H1 (cell line): ENCODE results near the gene OR5AC2. TPM values are rescaled to one million over a fixed set of nuclear protein-coding genes. Genes with fewer than 3 reads are reported as not detected.

Source experiments
- CTCF ChIA-PET: fragments of 300-600 bp; sonication (Branson Sonifier 250); formaldehyde crosslinking; loops from one replicate; lab custom pipeline; 2021; ENCODE audit not compliant: partially characterized antibody; lab: Charles Lee
- POLR2A ChIA-PET: fragments of 300-600 bp; sonication (Branson Sonifier 250); formaldehyde crosslinking; loops from one replicate; lab custom pipeline; 2021; ENCODE audit warnings: inconsistent platforms; ENCODE audit not compliant: partially characterized antibody; lab: Charles Lee
- DNase-seq, 2 experiments: peaks; one replicate each; pipeline versions ENCODE4 v3.0.0 to v3.0.0-alpha.2; 2010 to 2022; ENCODE audit warnings: low spot score in 2 of 2, low read depth in 1 of 2, mixed read lengths in 1 of 2
- FAIRE-seq: peaks from 2 replicates; lab custom pipeline; 2011; peaks lifted over from hg19 to GRCh38; lab: Jason Lieb, UNC
- H2AFZ ChIP-seq: 2 replicates; pipeline ENCODE4 v1.8.1; 2012; ENCODE audit warnings: low read length, inconsistent platforms
- H2AK5ac ChIP-seq: 2 replicates; pipeline ENCODE4 v1.6.1; 2013; ENCODE audit warnings: low read depth, low read length
- H2BK120ac ChIP-seq: replicated peaks from 2 replicates; pipeline ENCODE3; 2013; ENCODE audit warnings: low read depth, low read length, inconsistent platforms
- H2BK12ac ChIP-seq: 2 replicates; pipeline ENCODE4 v1.6.1; 2013; ENCODE audit warnings: low read depth, low read length
- H2BK15ac ChIP-seq: 2 replicates; pipeline ENCODE4 v1.6.1; 2013; ENCODE audit warnings: low read length
- H2BK20ac ChIP-seq: 2 replicates; pipeline ENCODE4 v1.6.1; 2013; ENCODE audit warnings: low read length
- H2BK5ac ChIP-seq: 2 replicates; pipeline ENCODE4 v1.6.1; 2013; ENCODE audit warnings: low read depth, low read length
- H3K14ac ChIP-seq: 2 replicates; pipeline ENCODE4 v1.6.1; 2013; ENCODE audit warnings: inconsistent platforms; ENCODE audit not compliant: insufficient read length
- H3K18ac ChIP-seq: 2 replicates; pipeline ENCODE4 v1.6.1; 2013; ENCODE audit warnings: low read length; ENCODE audit errors: extremely low read depth
- H3K23ac ChIP-seq: 2 replicates; pipeline ENCODE4 v1.6.1; 2013; ENCODE audit warnings: inconsistent platforms; ENCODE audit not compliant: insufficient read length
- H3K23me2 ChIP-seq: 2 replicates; pipeline ENCODE4 v1.6.1; 2013; ENCODE audit warnings: low read depth, low read length
- H3K27ac ChIP-seq: 2 replicates; pipeline ENCODE4 v1.6.1; 2011; ENCODE audit warnings: low read depth, low read length, inconsistent platforms
- H3K27me3 ChIP-seq, 4 experiments: replicated peaks in 1 of 4; 1 replicate in 1 of 4; 2 replicates in 3 of 4; pipeline versions ENCODE4 v1.6.1 to v1.8.1; 2011 to 2013; ENCODE audit warnings: low read length in 3 of 4, mild to moderate bottlenecking in 3 of 4, inconsistent platforms in 2 of 4, mixed read lengths in 2 of 4, moderate library complexity in 1 of 4; ENCODE audit not compliant: control insufficient read depth in 3 of 4, insufficient read depth in 3 of 4; ENCODE audit errors: extremely low read depth in 1 of 4
- H3K36me3 ChIP-seq, 4 experiments: 2 replicates each; pipeline versions ENCODE4 v1.6.1 to v1.8.1; 2011 to 2013; ENCODE audit warnings: mild to moderate bottlenecking in 4 of 4, low read length in 3 of 4, moderate library complexity in 2 of 4, control low read depth in 1 of 4, inconsistent platforms in 1 of 4; ENCODE audit not compliant: insufficient read depth in 4 of 4, control insufficient read depth in 2 of 4
- H3K4ac ChIP-seq: replicated peaks from 2 replicates; pipeline ENCODE3; 2013; ENCODE audit warnings: low read length, low read depth, mixed read lengths, inconsistent platforms; ENCODE audit not compliant: insufficient read length
- H3K4me1 ChIP-seq, 4 experiments: replicated peaks in 1 of 4; 1 replicate in 1 of 4; 2 replicates in 3 of 4; pipeline versions ENCODE4 v1.6.1 to v1.8.1; 2011 to 2013; ENCODE audit warnings: low read length in 3 of 4, inconsistent platforms in 2 of 4, mixed read lengths in 1 of 4; ENCODE audit not compliant: insufficient read depth in 4 of 4, control insufficient read depth in 3 of 4
- H3K4me2 ChIP-seq, 2 experiments: 2 replicates each; pipeline versions ENCODE4 v1.6.1 to v1.8.1; 2011 to 2013; ENCODE audit warnings: low read depth in 2 of 2, low read length in 2 of 2, control low read depth in 1 of 2, inconsistent platforms in 1 of 2, mild to moderate bottlenecking in 1 of 2; ENCODE audit not compliant: insufficient read depth in 1 of 2
- H3K4me3 ChIP-seq, 4 experiments: fragments of 200-600, 300-600 bp in 1 of 4; sonication (generic), shearing (Covaris generic), sonication (Bioruptor Twin) in 1 of 4; 2 replicates each; pipeline versions ENCODE4 v1.5.1 to v1.8.1; 2011 to 2016; ENCODE audit warnings: low read length in 4 of 4, low read depth in 3 of 4, control low read depth in 2 of 4, inconsistent platforms in 2 of 4, mild to moderate bottlenecking in 2 of 4, mixed read lengths in 1 of 4, moderate library complexity in 1 of 4; ENCODE audit not compliant: insufficient read depth in 2 of 4; ENCODE audit errors: extremely low read depth in 1 of 4
- H3K56ac ChIP-seq: replicated peaks from 2 replicates; pipeline ENCODE3; 2013; ENCODE audit warnings: low read depth, mild to moderate bottlenecking, mixed read lengths, low read length, inconsistent platforms; ENCODE audit not compliant: insufficient read length
- H3K79me1 ChIP-seq: 2 replicates; pipeline ENCODE4 v1.6.1; 2013; ENCODE audit warnings: low read depth, low read length, control low read depth
- H3K79me2 ChIP-seq, 2 experiments: 2 replicates each; pipeline versions ENCODE4 v1.6.1 to v1.8.1; 2012 to 2013; ENCODE audit warnings: low read length in 2 of 2, mild to moderate bottlenecking in 2 of 2, inconsistent platforms in 1 of 2; ENCODE audit not compliant: insufficient read depth in 2 of 2, control insufficient read depth in 1 of 2
- H3K9ac ChIP-seq, 4 experiments: replicated peaks in 1 of 4; 1 replicate in 1 of 4; 2 replicates in 3 of 4; pipeline versions ENCODE4 v1.6.1 to v1.8.1; 2011 to 2013; ENCODE audit warnings: low read depth in 3 of 4, low read length in 3 of 4, control low read depth in 2 of 4, mild to moderate bottlenecking in 2 of 4, moderate library complexity in 2 of 4, inconsistent platforms in 1 of 4; ENCODE audit errors: extremely low read depth in 1 of 4
- H3K9me3 ChIP-seq, 2 experiments: 2 replicates each; pipeline versions ENCODE4 v1.6.1 to v1.8.1; 2012 to 2013; ENCODE audit warnings: mild to moderate bottlenecking in 2 of 2, moderate library complexity in 2 of 2, control low read depth in 1 of 2, inconsistent platforms in 1 of 2, low read depth in 1 of 2, low read length in 1 of 2, mixed read lengths in 1 of 2; ENCODE audit not compliant: insufficient read depth in 2 of 2
- H4K20me1 ChIP-seq, 2 experiments: replicated peaks in 1 of 2; 2 replicates each; pipeline versions ENCODE3 to v1.8.1; 2011 to 2013; ENCODE audit warnings: inconsistent platforms in 2 of 2, low read length in 2 of 2, mild to moderate bottlenecking in 1 of 2; ENCODE audit not compliant: insufficient read depth in 2 of 2, control insufficient read depth in 1 of 2
- H4K5ac ChIP-seq: 2 replicates; pipeline ENCODE4 v1.6.1; 2013; ENCODE audit warnings: low read length, low read depth, mixed read lengths, inconsistent platforms; ENCODE audit not compliant: insufficient read length
- H4K8ac ChIP-seq: 2 replicates; pipeline ENCODE4 v1.8.0; 2013; ENCODE audit warnings: mild to moderate bottlenecking, moderate library complexity, low read length, inconsistent platforms; ENCODE audit not compliant: insufficient read depth; ENCODE audit errors: extremely low read depth
- H4K91ac ChIP-seq: replicated peaks from 2 replicates; pipeline ENCODE3; 2013; ENCODE audit warnings: low read length, mixed read lengths, inconsistent platforms; ENCODE audit not compliant: insufficient read length
- CBX8 ChIP-seq: fragments of 300-800, 300-1000 bp; sonication (generic); IDR thresholded peaks from 2 replicates; pipeline ENCODE4 v1.7.1; 2016; ENCODE audit warnings: low read depth, low read length, borderline replicate concordance
- CEBPB ChIP-seq: IDR thresholded peaks from 2 replicates; pipeline ENCODE4 v1.6.1; 2012; ENCODE audit warnings: low read depth, low read length
- GABPA ChIP-seq: IDR thresholded peaks from 2 replicates; pipeline ENCODE4 v1.6.1; 2011; ENCODE audit warnings: mild to moderate bottlenecking, low read length, moderate library complexity, borderline replicate concordance; ENCODE audit not compliant: insufficient read depth
- JUN ChIP-seq: IDR thresholded peaks from 2 replicates; pipeline ENCODE4 v1.6.1; 2011; ENCODE audit warnings: low read depth, mild to moderate bottlenecking, improper control_type of control experiment, low read length
- KDM4A ChIP-seq: IDR thresholded peaks from one replicate; pipeline ENCODE4 v1.7.1; 2012; ENCODE audit warnings: low read depth, mild to moderate bottlenecking, moderate library complexity, low read length, inconsistent platforms; ENCODE audit not compliant: severe bottlenecking
- POU5F1 ChIP-seq: IDR thresholded peaks from 2 replicates; pipeline ENCODE4 v1.6.1; 2011; ENCODE audit warnings: low read depth, mild to moderate bottlenecking, low read length, moderate library complexity
- RFX5 ChIP-seq: IDR thresholded peaks from 2 replicates; pipeline ENCODE4 v1.6.1; 2011; ENCODE audit warnings: low read depth, low read length, improper control_type of control experiment, borderline replicate concordance
- SAP30 ChIP-seq: fragments of 300-600 bp; sonication (generic); IDR thresholded peaks from 2 replicates; pipeline ENCODE4 v1.7.1; 2012; ENCODE audit warnings: low read length, moderate library complexity, mild to moderate bottlenecking, inconsistent platforms; ENCODE audit not compliant: insufficient read depth, insufficient replicate concordance
- SIX5 ChIP-seq: IDR thresholded peaks from 2 replicates; pipeline ENCODE4 v1.6.1; 2011; ENCODE audit warnings: mild to moderate bottlenecking, low read depth, low read length
- SP4 ChIP-seq: IDR thresholded peaks from 2 replicates; pipeline ENCODE4 v1.6.1; 2012; ENCODE audit warnings: low read length, inconsistent platforms
- SRF ChIP-seq: IDR thresholded peaks from 2 replicates; pipeline ENCODE4 v1.6.1; 2011; ENCODE audit warnings: mild to moderate bottlenecking, low read depth, low read length, moderate library complexity
- TAF1 ChIP-seq: IDR thresholded peaks from 2 replicates; pipeline ENCODE4 v1.6.1; 2011; ENCODE audit warnings: mild to moderate bottlenecking, low read depth, low read length
- TCF12 ChIP-seq: IDR thresholded peaks from 2 replicates; pipeline ENCODE4 v1.6.1; 2011; ENCODE audit warnings: low read depth, mild to moderate bottlenecking, low read length
- YY1 ChIP-seq: IDR thresholded peaks from 2 replicates; pipeline ENCODE4 v1.6.1; 2011; ENCODE audit warnings: low read depth, mild to moderate bottlenecking, low read length
- WGBS, 2 experiments: shearing (Covaris generic) in 1 of 2; methylation state at CpG; one replicate each; pipeline versions ENCODE4 v1.1.6 to v1.1.7; 2013 to 2015; ENCODE audit warnings: low lambda C conversion rate in 2 of 2, mixed read lengths in 2 of 2, inconsistent platforms in 1 of 2, low coverage in 1 of 2, missing lambda C conversion rate in 1 of 2; ENCODE audit not compliant: insufficient replicate concordance in 2 of 2, insufficient coverage in 1 of 2, insufficient read length in 1 of 2; ENCODE audit errors: extremely low coverage in 1 of 2, missing lambda C conversion rate in 1 of 2; 5-methylcytosine and 5-hydroxymethylcytosine counted together
- polyA plus RNA-seq, 7 experiments: library from polyadenylated mRNA; depleted of rRNA in 3 of 7; stranded (reverse) in 5 of 7; unstranded in 2 of 7; fragments of >200 nt in 5 of 7; fragments of 200-250 nt in 2 of 7; gene quantifications; 1 replicate in 5 of 7; 2 replicates in 1 of 7; 4 replicates in 1 of 7; pipeline versions ENCODE4 v1.2.1 to v1.2.3, GENCODE V29; 2011 to 2013; ENCODE audit warnings: missing spikeins in 2 of 7, mixed read lengths in 2 of 7
- total RNA-seq: library from RNA; stranded (reverse); fragmentation: NEBNext Ultra II Directional; extraction: Animal tissue kit (Norgen Biotek cat#: 25700); gene quantifications from 2 replicates; pipeline ENCODE4 v1.2.1, GENCODE V29; 2021
- TF ChIP-seq, protein P1 (sequence below): IDR thresholded peaks from 2 replicates; pipeline ENCODE4 v1.6.1; 2012; ENCODE audit warnings: inconsistent platforms

The OR5AC2 gene
- total and polyA plus RNA-seq, 2 of the 8 experiments (the other 6 are each of a cell fraction or from before 2014, with no cell fraction given): not detected

DNA sequence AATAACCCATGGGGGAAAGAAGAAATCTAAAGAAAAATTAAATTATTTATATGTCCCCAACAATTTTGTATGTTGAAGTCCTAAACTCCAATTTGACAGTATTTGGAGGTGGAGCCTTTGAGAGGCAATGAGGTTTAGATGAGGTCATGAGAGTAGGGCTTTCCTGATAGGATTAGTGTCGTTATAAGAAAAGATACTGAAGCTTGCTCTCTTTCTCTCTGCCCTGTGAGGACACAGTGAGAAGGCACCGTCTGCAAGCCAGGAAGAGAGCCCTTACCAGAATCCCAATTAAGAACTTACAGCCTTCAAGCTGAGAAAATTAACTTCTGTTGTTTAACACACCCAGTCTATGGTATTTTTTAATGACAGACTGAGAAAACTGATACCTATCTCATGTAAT, 16.1 kb upstream of the OR5AC2 start:
- Histone ChIP-seq H3K14ac (no peak overlapping the region), H2AFZ (no peak overlapping the region), H3K56ac (no peak overlapping the region), H3K4ac (no peak overlapping the region), H3K79me1 (no peaks in the 10 kb centered on the region), H3K79me2 (no peaks in the 10 kb centered on the region), H3K9me3 (no peaks in the 10 kb centered on the region), H3K23me2 (no peaks in the 10 kb centered on the region), H2BK5ac (no peak overlapping the region), H3K4me1 (no peaks in the 10 kb centered on the region), H2BK20ac (no peak overlapping the region), H3K4me3 (no peak overlapping the region), H3K4me2 (no peak overlapping the region), H2BK12ac (no peak overlapping the region), H4K91ac (no peak overlapping the region), H3K27ac (no peak overlapping the region), H3K23ac (no peak overlapping the region), H3K36me3 (no peaks in the 10 kb centered on the region), H2AK5ac (no peak overlapping the region), H3K18ac (no peak overlapping the region), H4K8ac (no peak overlapping the region), H3K9ac (no peak overlapping the region), H4K5ac (no peak overlapping the region), H2BK15ac (no peak overlapping the region), H4K20me1 (no peaks in the 10 kb centered on the region), H2BK120ac (no peak overlapping the region), H3K27me3 (no peaks in the 10 kb centered on the region)
- DNase-seq (no peak), FAIRE-seq (no peak)
- WGBS, 2 experiments: 77% methylated on average over 2 of the region's 2 CpGs; no CpG with 5 or more reads in 1 of the 2 experiments
- ChIA-PET POLR2A (no interaction called here), CTCF (interaction anchor here (0.6 to 3.0 kb wide), 3 partner anchors 13 to 259 kb away, joined by 3 to 14 read pairs (median 3); no protein-coding TSS in a partner anchor)
- TF ChIP-seq SP4 (no peak), TCF12 (no peak), JUN (no peak), SAP30 (no peak), TAF1 (no peak), KDM4A (no peak), GABPA (no peak), RFX5 (no peak), YY1 (no peak), CEBPB (no peak), SRF (no peak), POU5F1 (no peak), CBX8 (no peak), SIX5 (no peak)
- TF ChIP-seq, protein P1, sequence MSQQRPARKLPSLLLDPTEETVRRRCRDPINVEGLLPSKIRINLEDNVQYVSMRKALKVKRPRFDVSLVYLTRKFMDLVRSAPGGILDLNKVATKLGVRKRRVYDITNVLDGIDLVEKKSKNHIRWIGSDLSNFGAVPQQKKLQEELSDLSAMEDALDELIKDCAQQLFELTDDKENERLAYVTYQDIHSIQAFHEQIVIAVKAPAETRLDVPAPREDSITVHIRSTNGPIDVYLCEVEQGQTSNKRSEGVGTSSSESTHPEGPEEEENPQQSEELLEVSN: no peak
